ENCODE results near the gene LRRC8C. TPM values are rescaled to one million over a fixed set of nuclear protein-coding genes. Genes with fewer than 3 reads are reported as not detected.

The LRRC8C gene
- total RNA-seq, 6 experiments from 2014 or later = 0.53 to 2.0 (median 1.2) TPM

GRCh38 chr1:89652373-89652772 is 19.5 kb downstream of the LRRC8C start:
- DNase-seq = no peak
- no peaks in the 10 kb centered on the region for H3K36me3 ChIP-seq
- no peak overlapping the region for H3K27ac ChIP-seq
- no peak overlapping the region for H3K4me3 ChIP-seq
- no peaks in the 10 kb centered on the region for H3K4me1 ChIP-seq
- no peak for TF ChIP-seq CTCF (IDR thresholded peaks at IDR 0.05)
- TF ChIP-seq POLR2A (IDR thresholded peaks at IDR 0.05) = no peak
- intact Hi-C loops (cut with DNase I) = no loop called here
- no peaks in the 10 kb centered on the region for H3K9me3 ChIP-seq
- ATAC-seq = no peak
- no peaks in the 10 kb centered on the region for H3K27me3 ChIP-seq
- 69% methylated on average over 2 of the region's 2 CpGs for WGBS (ENCODE audit: insufficient coverage, low coverage, low lambda C conversion rate, missing lambda C conversion rate)

GRCh38 chr1:89657886-89658285 is 25.0 kb downstream of the LRRC8C start:
- H3K27ac ChIP-seq = no peak overlapping the region
- no peak for ATAC-seq
- WGBS (ENCODE audit: insufficient coverage, low coverage, low lambda C conversion rate, missing lambda C conversion rate) = 30% methylated on average over 3 of the region's 3 CpGs

GRCh38 chr1:89659322-89660081 is 26.6 kb downstream of the LRRC8C start:
- intact Hi-C loops (cut with DNase I) = no loop called here
- TF ChIP-seq POLR2A (IDR thresholded peaks at IDR 0.05) = no peak
- TF ChIP-seq CTCF (IDR thresholded peaks at IDR 0.05) = no peak
- no peak for ATAC-seq

More at GRCh38 chr1:89657886-89658285, 25.0 kb downstream of the LRRC8C start:
- H3K36me3 ChIP-seq = no peaks in the 10 kb centered on the region
- H3K4me3 ChIP-seq = no peak overlapping the region
- no peaks in the 10 kb centered on the region for H3K9me3 ChIP-seq
- no peak for DNase-seq
- H3K27me3 ChIP-seq = no peaks in the 10 kb centered on the region
- TF ChIP-seq CTCF (IDR thresholded peaks at IDR 0.05) (no peak), POLR2A (IDR thresholded peaks at IDR 0.05) (no peak)
- intact Hi-C loops (cut with DNase I) = no loop called here
- no peaks in the 10 kb centered on the region for H3K4me1 ChIP-seq

GRCh38 chr1:89660224-89661061 is 27.5 kb downstream of the LRRC8C start:
- no peaks in the 10 kb centered on the region for H3K36me3 ChIP-seq
- ATAC-seq (no peak), DNase-seq (no peak)
- H3K4me1 ChIP-seq = no peaks in the 10 kb centered on the region
- TF ChIP-seq CTCF (IDR thresholded peaks at IDR 0.05) (no peak), POLR2A (IDR thresholded peaks at IDR 0.05) (no peak)
- no peak overlapping the region for H3K4me3 ChIP-seq
- H3K9me3 ChIP-seq = no peaks in the 10 kb centered on the region
- 56% methylated on average over 3 of the region's 3 CpGs for WGBS (ENCODE audit: insufficient coverage, low coverage, low lambda C conversion rate, missing lambda C conversion rate)
- no peak overlapping the region for H3K27ac ChIP-seq
- no peaks in the 10 kb centered on the region for H3K27me3 ChIP-seq
- intact Hi-C loops (cut with DNase I) = no loop called here

More at GRCh38 chr1:89659322-89660081, 26.6 kb downstream of the LRRC8C start:
- 72% methylated on average over 4 of the region's 5 CpGs for WGBS (ENCODE audit: insufficient coverage, low coverage, low lambda C conversion rate, missing lambda C conversion rate)
- Histone ChIP-seq H3K4me1 (no peaks in the 10 kb centered on the region), H3K9me3 (no peaks in the 10 kb centered on the region), H3K36me3 (no peaks in the 10 kb centered on the region), H3K27ac (no peak overlapping the region), H3K27me3 (no peaks in the 10 kb centered on the region), H3K4me3 (no peak overlapping the region)
- no peak for DNase-seq

All from right lobe of liver (tissue), 6 donors.